ENCODE results near the gene TSC2.
"Not testable (repeated sequence)": the region's sequence is repeated elsewhere in the genome, so short reads cannot be mapped to it uniquely, and the experiment has no call there.

Gene TSC2

GRCh38 chr16:2124694-2125444, 77.1 kb downstream of the TSC2 start:
- DNase-seq: not testable (repeated sequence)

GRCh38 chr16:2125609-2126008, 77.8 kb downstream of the TSC2 start:
- not testable (repeated sequence) for DNase-seq

GRCh38 chr16:2126161-2126743, 78.5 kb downstream of the TSC2 start:
- DNase-seq: not testable (repeated sequence)

GRCh38 chr16:2126928-2127556, 79.3 kb downstream of the TSC2 start:
- not testable (repeated sequence) for DNase-seq

- DNase-seq: peak; percentile 53
Measured at GRCh38 chr16:2127630-2128280, 80.0 kb downstream of the TSC2 start.

- DNase-seq: not testable (repeated sequence)
Measured at GRCh38 chr16:2129251-2129650, 81.5 kb downstream of the TSC2 start.

GRCh38 chr16:2129890-2130447, 82.2 kb downstream of the TSC2 start:
- not testable (repeated sequence) for DNase-seq

GRCh38 chr16:2133797-2134196, 86.0 kb downstream of the TSC2 start:
- DNase-seq: not testable (repeated sequence)

GRCh38 chr16:2135071-2135470, 87.3 kb downstream of the TSC2 start:
- DNase-seq: not testable (repeated sequence)

GRCh38 chr16:2135770-2136490, 88.1 kb downstream of the TSC2 start, which contains the start of gene PKD1:
Gene PKD1, minus strand, starts transcription at chr16:2135898. Its CDS starts 209 bp downstream, at chr16:2135689.
- peak; percentile 99 for DNase-seq
